GM12878 (cell line): ENCODE data around the gene HNRNPA2B1. TPM values are rescaled to one million over a fixed set of nuclear protein-coding genes. Genes with fewer than 3 reads are reported as not detected.

Experiments
- ATAC-seq: fragments of 200-7000 bp; cut with Tn5 transposase; 3 replicates; pipeline ENCODE4 v1.9.1; 2020; ENCODE audit warnings: mild to moderate bottlenecking, moderate library complexity
- BruUV-seq: library from RNA; stranded (reverse); fragments of 400-500 nt; replicated peaks from 2 replicates; lab custom pipeline; 2021; lab: Mats Ljungman, UMichigan
- CTCF ChIA-PET: fragments of 300-600 bp; sonication (Branson Sonifier 250); formaldehyde crosslinking; extraction: SDS; loops from one replicate; lab custom pipeline; 2021; ENCODE audit warnings: inconsistent platforms; lab: Yijun Ruan, JAX
- POLR2A ChIA-PET: fragments of 350-600 bp; formaldehyde crosslinking; extraction: SDS; loops from one replicate; lab custom pipeline; 2021; ENCODE audit warnings: inconsistent platforms; lab: Charles Lee
- RAD21 ChIA-PET: fragments of 300-600 bp; sonication (Branson Sonifier 250); formaldehyde crosslinking; loops from one replicate; lab custom pipeline; 2023; ENCODE audit warnings: antibody characterized with exemption; ENCODE audit not compliant: unreplicated experiment; lab: Charles Lee
- SMC1A ChIA-PET: fragments of 300-600 bp; sonication (Branson Sonifier 250); formaldehyde crosslinking; loops from one replicate; lab custom pipeline; 2023; ENCODE audit not compliant: unreplicated experiment, uncharacterized antibody; lab: Charles Lee
- DNase-seq: peaks from one replicate; pipeline ENCODE4 v3.0.0-alpha.2; 2011; ENCODE audit warnings: low read depth, low spot score
- FAIRE-seq: peaks from 3 replicates; lab custom pipeline; 2011; peaks lifted over from hg19 to GRCh38; lab: Jason Lieb, UNC
- H2AFZ ChIP-seq: 2 replicates; pipeline ENCODE4 v1.6.0; 2011; ENCODE audit warnings: low read depth, low read length, control low read depth; ENCODE audit not compliant: control insufficient read depth
- H3K27ac ChIP-seq: 2 replicates; pipeline ENCODE4 v1.5.1; 2011; ENCODE audit warnings: control low read depth; ENCODE audit not compliant: control insufficient read depth, insufficient read depth
- H3K27me3 ChIP-seq, 2 experiments: replicated peaks in 1 of 2; 2 replicates each; pipeline versions ENCODE4 v1.6.0 to v1.6.1; 2011; ENCODE audit warnings: low read length in 1 of 2; ENCODE audit not compliant: control insufficient read depth in 2 of 2, insufficient read depth in 2 of 2
- H3K36me3 ChIP-seq, 2 experiments: 2 replicates each; pipeline ENCODE4 v1.5.1; 2011; ENCODE audit warnings: low read length in 1 of 2; ENCODE audit not compliant: control insufficient read depth in 2 of 2, insufficient read depth in 2 of 2
- H3K4me1 ChIP-seq: 2 replicates; pipeline ENCODE4 v1.6.1; 2011; ENCODE audit warnings: mild to moderate bottlenecking, low read length, moderate library complexity, mixed read lengths; ENCODE audit not compliant: control insufficient read depth, insufficient read depth
- H3K4me2 ChIP-seq: 2 replicates; pipeline ENCODE4 v1.6.0; 2011; ENCODE audit warnings: control low read depth; ENCODE audit not compliant: control insufficient read depth, insufficient read depth
- H3K4me3 ChIP-seq: fragments of 200-600 bp; sonication (generic); 2 replicates; pipeline ENCODE4 v1.5.1; 2016
- H3K79me2 ChIP-seq: 2 replicates; pipeline ENCODE4 v1.6.0; 2011; ENCODE audit warnings: low read length; ENCODE audit not compliant: control insufficient read depth, insufficient read depth
- H3K9ac ChIP-seq: 2 replicates; pipeline ENCODE4 v1.8.0; 2011; ENCODE audit warnings: low read length, control low read depth, mixed read lengths; ENCODE audit not compliant: control insufficient read depth, insufficient read depth
- H3K9me3 ChIP-seq: replicated peaks from 3 replicates; pipeline ENCODE4 v1.5.1; 2011; ENCODE audit warnings: mild to moderate bottlenecking, low read length; ENCODE audit not compliant: control insufficient read depth, insufficient read depth
- H4K20me1 ChIP-seq: 2 replicates; pipeline ENCODE4 v1.6.0; 2011; ENCODE audit not compliant: control insufficient read depth, insufficient read depth
- SMAD1 ChIP-seq: fragments of 450-650 bp; IDR thresholded peaks from 2 replicates; pipeline ENCODE4 v1.6.1; 2018; ENCODE audit warnings: mild to moderate bottlenecking, low read depth; ENCODE audit not compliant: partially characterized antibody
- ZBTB4 ChIP-seq: fragments of 450-650 bp; formaldehyde crosslinking; IDR thresholded peaks from 2 replicates; pipeline ENCODE4 v1.4.0; 2022; ENCODE audit warnings: mild to moderate bottlenecking, moderate library complexity
- ZBTB40 ChIP-seq: fragments of 450-650 bp; IDR thresholded peaks from 2 replicates; pipeline ENCODE4 v1.6.1; 2016; ENCODE audit warnings: mild to moderate bottlenecking, moderate library complexity, borderline replicate concordance
- WGBS: methylation state at CpG from one replicate; pipeline ENCODE4 v1.1.6; 2016; ENCODE audit warnings: low lambda C conversion rate; ENCODE audit not compliant: insufficient replicate concordance, insufficient coverage; ENCODE audit errors: missing lambda C conversion rate; 5-methylcytosine and 5-hydroxymethylcytosine counted together
- in situ Hi-C: fragments of 300-500 bp; cut with MboI; formaldehyde crosslinking; loops from 9 replicates; pipeline ENCODE4 v1.14.3; 2018; ENCODE audit warnings: mixed read lengths
- intact Hi-C: fragments of 100-400 bp; cut with micrococcal nuclease; formaldehyde crosslinking; loops from one replicate; pipeline ENCODE4 v1.14.2; 2022; ENCODE audit not compliant: unreplicated experiment
- polyA plus RNA-seq, 11 experiments: library from polyadenylated mRNA; depleted of rRNA in 4 of 11; unstranded in 6 of 11; stranded (reverse) in 5 of 11; fragments of >200 nt; fragmentation: Nextera tagmentation in 4 of 11; fragmentation: Illumina TruSeq in 1 of 11; extraction: Ambion mirVana in 4 of 11; extraction: Trizol in 1 of 11; gene quantifications; 1 replicate in 1 of 11; 2 replicates in 10 of 11; pipeline versions ENCODE4 v1.2.1 to v1.2.3, GENCODE V29; 2011 to 2016; ENCODE audit warnings: inconsistent platforms in 2 of 11, missing spikeins in 2 of 11, low read depth in 1 of 11
- total RNA-seq, 4 experiments: library from RNA; depleted of rRNA in 3 of 4; stranded (reverse); fragments of >200 nt in 3 of 4; fragmentation: Illumina TruSeq in 1 of 4; extraction: Trizol in 1 of 4; gene quantifications; 2 replicates each; pipeline versions ENCODE4 v1.2.1 to v1.2.3, GENCODE V29; 2013 to 2021

Gene HNRNPA2B1
- total and polyA plus RNA-seq, 10 of the 15 experiments (the other 5 are each of a cell fraction or from before 2014, with no cell fraction given): 295 to 1,396 (median 932) TPM

- Histone ChIP-seq H3K4me1 (no peaks in the 10 kb centered on the region), H3K36me3 (no peaks in the 10 kb centered on the region), H3K27me3 (no peaks in the 10 kb centered on the region; a peak in 2 of 4 replicates), H3K27ac (no peak overlapping the region), H3K9me3 (no peaks in the 10 kb centered on the region), H3K9ac (no peak overlapping the region), H4K20me1 (no peaks in the 10 kb centered on the region), H3K79me2 (no peaks in the 10 kb centered on the region), H3K4me3 (no peak overlapping the region), H3K4me2 (no peak overlapping the region), H2AFZ (no peak overlapping the region)
- BruUV-seq: no TSS peak
- ATAC-seq: no peak
- in situ Hi-C loops (no loop called here), intact Hi-C loops (no loop called here)
- no peak for DNase-seq
- WGBS: 21% methylated on average over 2 of the region's 2 CpGs
- ChIA-PET SMC1A (interaction anchor here (1.3 kb wide), 1 partner anchor 137 kb away, joined by 4 read pairs; no protein-coding TSS in a partner anchor), RAD21 (no interaction called here), CTCF (no interaction called here), POLR2A (no interaction called here)
- no peak for FAIRE-seq
- TF ChIP-seq ZBTB4 (no peak), ZBTB40 (peak; percentile 63), SMAD1 (no peak)
Measured at GRCh38 chr7:26227987-26228386, 27.4 kb upstream of the HNRNPA2B1 start.
